ENCODE results near the gene ANTKMT. TPM values are rescaled to one million over a fixed set of nuclear protein-coding genes. Genes with fewer than 3 reads are reported as not detected.

Gene ANTKMT
- total and polyA plus RNA-seq, 2 experiments from 2014 or later: 55.1 to 82.6 TPM

- H3K4me3 ChIP-seq: no peak overlapping the region
- no peak overlapping the region for H3K27ac ChIP-seq
- H3K27me3 ChIP-seq: peaks cover 99% of the 10 kb centered on the region
- peak in 1 of 2 donors; percentile 79 for DNase-seq (ENCODE audit: low read depth in 1 of 2, low spot score in 1 of 2)
- no peaks in the 10 kb centered on the region for H3K36me3 ChIP-seq
- no peaks in the 10 kb centered on the region for H3K9me3 ChIP-seq (ENCODE audit: low read depth)
- H3K4me1 ChIP-seq (ENCODE audit: low read depth): no peaks in the 10 kb centered on the region
- no peak for TF ChIP-seq CTCF (IDR thresholded peaks at IDR 0.05; ENCODE audit: low read depth, low read length)
Measured at GRCh38 chr16:700684-701584, 20.0 kb upstream of the ANTKMT start.

- DNase-seq (ENCODE audit: low read depth in 1 of 2, low spot score in 1 of 2): no peak
- H3K4me3 ChIP-seq: no peak overlapping the region
- H3K27ac ChIP-seq: no peak overlapping the region
- no peaks in the 10 kb centered on the region for H3K9me3 ChIP-seq (ENCODE audit: low read depth)
- H3K36me3 ChIP-seq: no peaks in the 10 kb centered on the region
- no peak for TF ChIP-seq CTCF (IDR thresholded peaks at IDR 0.05; ENCODE audit: low read depth, low read length)
- H3K4me1 ChIP-seq (ENCODE audit: low read depth): no peaks in the 10 kb centered on the region
- H3K27me3 ChIP-seq: peaks cover 99% of the 10 kb centered on the region
Measured at GRCh38 chr16:702341-702740, 18.6 kb upstream of the ANTKMT start.

GRCh38 chr16:703406-703805, 17.5 kb upstream of the ANTKMT start:
- TF ChIP-seq CTCF (IDR thresholded peaks at IDR 0.05; ENCODE audit: low read depth, low read length): no peak
- no peaks in the 10 kb centered on the region for H3K9me3 ChIP-seq (ENCODE audit: low read depth)
- no peak overlapping the region for H3K27ac ChIP-seq
- no peaks in the 10 kb centered on the region for H3K36me3 ChIP-seq
- no peak overlapping the region for H3K4me3 ChIP-seq
- H3K4me1 ChIP-seq (ENCODE audit: low read depth): no peaks in the 10 kb centered on the region
- H3K27me3 ChIP-seq: peaks cover 99% of the 10 kb centered on the region
- no peak for DNase-seq (ENCODE audit: low read depth in 1 of 2, low spot score in 1 of 2)

- no peaks in the 10 kb centered on the region for H3K36me3 ChIP-seq
- H3K9me3 ChIP-seq (ENCODE audit: low read depth): no peaks in the 10 kb centered on the region
- H3K27ac ChIP-seq: no peak overlapping the region
- peaks cover 99% of the 10 kb centered on the region for H3K27me3 ChIP-seq
- TF ChIP-seq CTCF (IDR thresholded peaks at IDR 0.05; ENCODE audit: low read depth, low read length): no peak
- no peak overlapping the region for H3K4me3 ChIP-seq
- DNase-seq (ENCODE audit: low read depth in 1 of 2, low spot score in 1 of 2): no peak
- no peaks in the 10 kb centered on the region for H3K4me1 ChIP-seq (ENCODE audit: low read depth)
Measured at GRCh38 chr16:704047-704446, 16.9 kb upstream of the ANTKMT start.

- no peak overlapping the region for H3K27ac ChIP-seq
- DNase-seq (ENCODE audit: low read depth in 1 of 2, low spot score in 1 of 2): peak in 1 of 2 donors; percentile 46
- TF ChIP-seq CTCF (IDR thresholded peaks at IDR 0.05; ENCODE audit: low read depth, low read length): no peak
- H3K4me3 ChIP-seq: no peak overlapping the region
- H3K9me3 ChIP-seq (ENCODE audit: low read depth): no peaks in the 10 kb centered on the region
- peaks cover 95% of the 10 kb centered on the region for H3K27me3 ChIP-seq
- no peaks in the 10 kb centered on the region for H3K36me3 ChIP-seq
- peaks cover 1% of the 10 kb centered on the region for H3K4me1 ChIP-seq (ENCODE audit: low read depth)
Measured at GRCh38 chr16:704552-705380, 16.2 kb upstream of the ANTKMT start.
